H9 (cell line): ENCODE results near the gene SLC13A5. TPM values are rescaled to one million over a fixed set of nuclear protein-coding genes. Genes with fewer than 3 reads are reported as not detected.

Source experiments
- DNase-seq: peaks from one replicate; pipeline ENCODE4 v3.0.0-alpha.2; 2017
- H2AFZ ChIP-seq: one replicate; pipeline ENCODE4 v1.6.1; 2013; ENCODE audit warnings: mild to moderate bottlenecking, low read length, control low read depth, moderate library complexity
- H2AK5ac ChIP-seq: 2 replicates; pipeline ENCODE4 v1.6.1; 2013; ENCODE audit warnings: low read length, control low read depth, mixed read lengths; ENCODE audit not compliant: insufficient read length
- H2BK120ac ChIP-seq: one replicate; pipeline ENCODE4 v1.6.1; 2013; ENCODE audit warnings: low read depth, mild to moderate bottlenecking, low read length, control low read depth, inconsistent platforms; ENCODE audit not compliant: poor library complexity, severe bottlenecking
- H2BK12ac ChIP-seq: 2 replicates; pipeline ENCODE4 v1.6.1; 2013; ENCODE audit warnings: low read length, control low read depth, mixed read lengths, low read depth; ENCODE audit not compliant: insufficient read length
- H2BK15ac ChIP-seq: 2 replicates; pipeline ENCODE4 v1.6.1; 2013; ENCODE audit warnings: low read depth, low read length, control low read depth
- H2BK20ac ChIP-seq: one replicate; pipeline ENCODE4 v1.6.1; 2013; ENCODE audit warnings: low read depth, mild to moderate bottlenecking, low read length, control low read depth, inconsistent platforms; ENCODE audit not compliant: poor library complexity, severe bottlenecking
- H2BK5ac ChIP-seq: 2 replicates; pipeline ENCODE4 v1.6.1; 2013; ENCODE audit warnings: low read length, control low read depth, mixed read lengths; ENCODE audit not compliant: insufficient read length
- H3K14ac ChIP-seq: 2 replicates; pipeline ENCODE4 v1.6.1; 2013; ENCODE audit warnings: low read length, control low read depth; ENCODE audit not compliant: insufficient read depth
- H3K18ac ChIP-seq: 2 replicates; pipeline ENCODE4 v1.6.1; 2013; ENCODE audit warnings: low read depth, mild to moderate bottlenecking, mixed read lengths, low read length, control low read depth; ENCODE audit not compliant: insufficient read length
- H3K23ac ChIP-seq: 2 replicates; pipeline ENCODE4 v1.6.1; 2013; ENCODE audit warnings: low read length, control low read depth, mixed read lengths, low read depth; ENCODE audit not compliant: insufficient read length
- H3K23me2 ChIP-seq: 2 replicates; pipeline ENCODE4 v1.6.1; 2013; ENCODE audit warnings: low read depth, mild to moderate bottlenecking, mixed read lengths, low read length, control low read depth; ENCODE audit not compliant: insufficient read length, poor library complexity, severe bottlenecking
- H3K27ac ChIP-seq: 2 replicates; pipeline ENCODE4 v1.5.1; 2013; ENCODE audit warnings: low read length, control low read depth, mixed read lengths, low read depth; ENCODE audit not compliant: insufficient read length
- H3K27me3 ChIP-seq: 2 replicates; pipeline ENCODE4 v1.6.1; 2013; ENCODE audit warnings: low read length, control low read depth, inconsistent platforms; ENCODE audit not compliant: insufficient read depth
- H3K4ac ChIP-seq: 2 replicates; pipeline ENCODE4 v1.6.1; 2013; ENCODE audit warnings: low read depth, mild to moderate bottlenecking, control low read depth, inconsistent platforms, low read length, moderate library complexity
- H3K4me1 ChIP-seq: 2 replicates; pipeline ENCODE4 v1.6.1; 2013; ENCODE audit warnings: low read length, control low read depth, inconsistent platforms; ENCODE audit not compliant: insufficient read depth
- H3K4me2 ChIP-seq: 2 replicates; pipeline ENCODE4 v1.6.1; 2013; ENCODE audit warnings: low read length, control low read depth, mixed read lengths; ENCODE audit not compliant: insufficient read length, insufficient read depth
- H3K56ac ChIP-seq: 2 replicates; pipeline ENCODE4 v1.6.1; 2013; ENCODE audit warnings: low read depth, mild to moderate bottlenecking, mixed read lengths, low read length, control low read depth; ENCODE audit not compliant: insufficient read length
- H3K79me1 ChIP-seq: 2 replicates; pipeline ENCODE4 v1.6.1; 2013; ENCODE audit warnings: low read depth, mild to moderate bottlenecking, moderate library complexity, low read length, control low read depth, inconsistent platforms; ENCODE audit not compliant: insufficient read depth, poor library complexity, severe bottlenecking
- H3K79me2 ChIP-seq: 2 replicates; pipeline ENCODE4 v1.6.1; 2013; ENCODE audit warnings: low read length, control low read depth, inconsistent platforms; ENCODE audit not compliant: insufficient read depth
- H3K9ac ChIP-seq: 2 replicates; pipeline ENCODE4 v1.6.1; 2013; ENCODE audit warnings: low read length, control low read depth, mixed read lengths; ENCODE audit not compliant: insufficient read length; ENCODE audit errors: extremely low read depth
- H3K9me3 ChIP-seq: one replicate; pipeline ENCODE4 v1.6.1; 2013; ENCODE audit warnings: low read depth, low read length, inconsistent platforms; ENCODE audit not compliant: control insufficient read depth
- H3T11ph ChIP-seq: one replicate; pipeline ENCODE4 v1.6.1; 2013; ENCODE audit warnings: mild to moderate bottlenecking, low read length, control low read depth, inconsistent platforms
- H4K20me1 ChIP-seq: one replicate; pipeline ENCODE4 v1.6.1; 2013; ENCODE audit not compliant: control insufficient read depth, insufficient read length, insufficient read depth
- H4K5ac ChIP-seq: 2 replicates; pipeline ENCODE4 v1.6.1; 2013; ENCODE audit warnings: low read depth, mild to moderate bottlenecking, mixed read lengths, low read length, control low read depth; ENCODE audit not compliant: insufficient read length
- H4K8ac ChIP-seq: replicated peaks from 2 replicates; pipeline ENCODE4 v1.6.1; 2013; ENCODE audit warnings: low read length, control low read depth, mixed read lengths, low read depth; ENCODE audit not compliant: insufficient read length
- H4K91ac ChIP-seq: 2 replicates; pipeline ENCODE4 v1.6.1; 2013; ENCODE audit warnings: low read depth, mild to moderate bottlenecking, moderate library complexity, mixed read lengths, low read length, control low read depth; ENCODE audit not compliant: insufficient read length
- H3K27ac Mint-ChIP-seq, 3 experiments: 2 replicates in 2 of 3; 3 replicates in 1 of 3; pipeline ENCODE4 v1.8.0; 2020 to 2021; ENCODE audit warnings: mixed read lengths in 3 of 3, mild to moderate bottlenecking in 1 of 3, moderate library complexity in 1 of 3
- H3K27me3 Mint-ChIP-seq: 2 replicates; pipeline ENCODE4 v1.8.0; 2021; ENCODE audit warnings: low read depth, mild to moderate bottlenecking, moderate library complexity, mixed read lengths
- H3K36me3 Mint-ChIP-seq, 3 experiments: 2 replicates in 2 of 3; 3 replicates in 1 of 3; pipeline ENCODE4 v1.8.0; 2020 to 2021; ENCODE audit warnings: low read depth in 3 of 3, mixed read lengths in 3 of 3; ENCODE audit not compliant: insufficient read depth in 1 of 3
- H3K4me1 Mint-ChIP-seq, 2 experiments: 2 replicates each; pipeline ENCODE4 v1.8.0; 2020; ENCODE audit warnings: mixed read lengths in 2 of 2
- H3K4me3 Mint-ChIP-seq, 2 experiments: 2 replicates in 1 of 2; 3 replicates in 1 of 2; pipeline ENCODE4 v1.8.0; 2020 to 2021; ENCODE audit warnings: mild to moderate bottlenecking in 2 of 2, mixed read lengths in 2 of 2, moderate library complexity in 1 of 2
- H3K9me3 Mint-ChIP-seq, 2 experiments: 2 replicates in 1 of 2; 3 replicates in 1 of 2; pipeline ENCODE4 v1.8.0; 2020; ENCODE audit warnings: mild to moderate bottlenecking in 2 of 2, mixed read lengths in 2 of 2, moderate library complexity in 1 of 2
- WGBS: extraction: QIAGEN DNeasy Blood & Tissue Kit; methylation state at CpG from one replicate; pipeline ENCODE4 v1.1.7; 2013; ENCODE audit warnings: missing lambda C conversion rate, low lambda C conversion rate, mixed read lengths; ENCODE audit not compliant: insufficient read length; ENCODE audit errors: extremely low coverage; 5-methylcytosine and 5-hydroxymethylcytosine counted together
- total RNA-seq: library from RNA; stranded (reverse); gene quantifications from 2 replicates; pipeline ENCODE4 v1.2.1, GENCODE V29; 2021
- TF ChIP-seq, protein P1 (sequence below): fragments of 200-600 bp; sonication (generic); conservative IDR thresholded peaks from 3 replicates; pipeline ENCODE4 v1.8.0; 2021; ENCODE audit warnings: antibody characterized with exemption, mild to moderate bottlenecking

Gene SLC13A5
- total RNA-seq, 1 experiment from 2014 or later = 1.6 TPM

DNA sequence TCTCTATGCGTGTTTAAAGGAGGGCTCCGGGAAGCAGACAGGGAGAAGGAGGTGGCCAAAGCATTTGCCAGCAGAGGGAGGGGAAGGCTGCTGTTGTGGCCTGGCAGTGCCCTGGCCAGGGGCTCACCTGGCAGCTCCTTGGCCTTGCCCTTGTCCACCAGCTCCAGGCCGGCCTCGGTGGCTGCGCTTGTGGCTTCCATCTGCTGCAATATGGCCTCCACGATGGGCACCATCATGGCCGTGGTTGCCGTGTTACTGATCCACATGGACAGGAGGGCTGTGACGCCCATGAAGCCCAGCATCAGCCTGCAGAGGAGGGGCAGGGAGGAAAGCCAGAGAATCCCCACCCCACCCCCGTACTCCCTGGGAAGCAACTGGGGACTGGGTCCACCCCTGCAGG lies 9.4 kb downstream of the SLC13A5 start:
- Histone ChIP-seq H3K14ac (no peak overlapping the region), H3T11ph (no peak overlapping the region), H3K56ac (no peak overlapping the region), H4K91ac (no peak overlapping the region), H3K18ac (no peak overlapping the region), H4K8ac (no peak overlapping the region), H3K9ac (no peak overlapping the region), H2BK12ac (no peak overlapping the region), H2BK120ac (no peak overlapping the region), H3K4ac (no peak overlapping the region), H3K4me2 (no peak overlapping the region), H3K9me3 (no peaks in the 10 kb centered on the region), H3K23me2 (no peaks in the 10 kb centered on the region), H2BK20ac (no peak overlapping the region), H2BK5ac (no peak overlapping the region), H2BK15ac (no peak overlapping the region), H3K4me1 (no peaks in the 10 kb centered on the region), H2AK5ac (no peak overlapping the region), H4K5ac (no peak overlapping the region), H3K27me3 (no peaks in the 10 kb centered on the region), H3K79me2 (no peaks in the 10 kb centered on the region), H4K20me1 (no peaks in the 10 kb centered on the region), H3K23ac (no peak overlapping the region), H2AFZ (no peak overlapping the region), H3K27ac (no peak overlapping the region), H3K79me1 (no peaks in the 10 kb centered on the region)
- no CpG with 5 or more reads among the region's 10 CpGs for WGBS
- Mint-ChIP-seq H3K9me3 (no peaks in the 10 kb centered on the region), H3K36me3 (no peaks in the 10 kb centered on the region; a peak in 1 of 7 replicates), H3K27me3 (peaks cover 19% of the 10 kb centered on the region), H3K27ac (no peak overlapping the region), H3K4me1 (peaks cover 6 to 8% of the 10 kb centered on the region in 2 experiments), H3K4me3 (no peak overlapping the region)
- TF ChIP-seq, protein P1, sequence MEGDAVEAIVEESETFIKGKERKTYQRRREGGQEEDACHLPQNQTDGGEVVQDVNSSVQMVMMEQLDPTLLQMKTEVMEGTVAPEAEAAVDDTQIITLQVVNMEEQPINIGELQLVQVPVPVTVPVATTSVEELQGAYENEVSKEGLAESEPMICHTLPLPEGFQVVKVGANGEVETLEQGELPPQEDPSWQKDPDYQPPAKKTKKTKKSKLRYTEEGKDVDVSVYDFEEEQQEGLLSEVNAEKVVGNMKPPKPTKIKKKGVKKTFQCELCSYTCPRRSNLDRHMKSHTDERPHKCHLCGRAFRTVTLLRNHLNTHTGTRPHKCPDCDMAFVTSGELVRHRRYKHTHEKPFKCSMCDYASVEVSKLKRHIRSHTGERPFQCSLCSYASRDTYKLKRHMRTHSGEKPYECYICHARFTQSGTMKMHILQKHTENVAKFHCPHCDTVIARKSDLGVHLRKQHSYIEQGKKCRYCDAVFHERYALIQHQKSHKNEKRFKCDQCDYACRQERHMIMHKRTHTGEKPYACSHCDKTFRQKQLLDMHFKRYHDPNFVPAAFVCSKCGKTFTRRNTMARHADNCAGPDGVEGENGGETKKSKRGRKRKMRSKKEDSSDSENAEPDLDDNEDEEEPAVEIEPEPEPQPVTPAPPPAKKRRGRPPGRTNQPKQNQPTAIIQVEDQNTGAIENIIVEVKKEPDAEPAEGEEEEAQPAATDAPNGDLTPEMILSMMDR = no peak
- DNase-seq = no peak
